ENCODE measurements around the gene COLEC11. TPM values are rescaled to one million over a fixed set of nuclear protein-coding genes. Genes with fewer than 3 reads are reported as not detected.

The COLEC11 gene
- total RNA-seq, 5 donors from 2014 or later (not counting 1 experiment from before 2014, with no cell fraction given) = 0.35 to 1.8 TPM; not detected in 3

DNA sequence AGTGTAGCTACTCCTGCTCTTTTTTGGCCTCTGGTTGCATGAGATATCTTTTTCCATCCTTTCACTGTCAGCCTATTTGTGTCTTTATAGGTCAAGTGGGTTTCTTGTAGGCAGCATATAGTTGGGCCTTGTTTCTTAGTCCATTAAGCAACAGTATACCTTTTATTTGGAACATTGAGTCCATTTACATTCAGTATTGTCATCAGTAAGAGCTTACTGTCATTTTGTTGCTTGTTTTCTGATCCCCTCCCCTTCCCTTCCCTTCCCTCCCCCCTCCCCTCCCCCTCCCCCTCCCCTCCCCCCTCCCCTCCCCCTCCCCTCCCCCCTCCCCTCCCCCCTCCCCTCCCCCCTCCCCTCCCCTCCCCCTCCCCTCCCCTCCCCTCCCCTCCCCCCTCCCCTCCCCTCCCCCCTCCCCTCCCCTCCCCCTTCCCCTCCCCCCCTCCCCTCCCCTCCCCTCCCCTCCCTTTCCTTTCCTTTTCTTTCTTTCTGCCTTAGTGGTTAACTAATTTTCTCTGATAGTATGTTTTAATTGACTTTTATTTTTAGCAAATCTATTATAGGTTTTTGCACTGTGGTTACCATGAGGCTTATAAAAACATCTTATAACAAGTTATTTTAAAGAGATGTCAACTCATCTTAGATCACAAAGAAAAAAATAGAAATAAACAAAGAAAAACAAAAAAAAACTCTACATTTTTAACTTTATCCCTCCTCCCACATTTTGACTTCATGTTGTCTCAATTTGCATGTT, 95.3 kb downstream of the COLEC11 start:
- POLR2A ChIA-PET = no interaction called here
- CTCF ChIA-PET = interaction anchor here in 1 of 2 donors (0.7 kb wide), 1 partner anchor 12 kb away, joined by 3 read pairs; no protein-coding TSS in a partner anchor
- H3K9me3 Mint-ChIP-seq = peaks cover 3 to 17% (median 17%) of the 10 kb centered on the region in 3 donors

DNA sequence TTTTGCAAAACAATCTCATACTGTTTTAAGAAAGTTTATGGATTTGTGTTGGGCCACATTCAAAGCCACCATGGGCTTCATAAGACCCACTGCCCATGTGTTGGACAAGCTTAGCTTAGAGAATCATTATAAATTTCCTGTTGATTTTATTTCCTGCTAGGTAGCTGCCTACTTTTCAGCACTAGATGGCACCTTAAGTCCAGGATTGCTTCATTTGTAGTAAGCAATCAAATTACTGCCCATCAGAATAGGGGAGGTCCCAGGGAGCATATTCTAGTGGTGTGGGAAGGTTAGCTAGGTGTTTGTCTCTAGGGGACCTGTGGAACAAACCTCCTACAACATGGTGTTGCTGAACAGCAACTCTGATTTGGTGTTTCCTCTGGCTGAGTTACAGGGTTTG, 97.5 kb downstream of the COLEC11 start:
- Mint-ChIP-seq H3K4me1 (no peaks in the 10 kb centered on the region), H3K4me3 (no peak overlapping the region), H3K27ac (no peak overlapping the region), H3K27me3 (peaks cover 19 to 20% of the 10 kb centered on the region in 2 donors), H3K36me3 (no peaks in the 10 kb centered on the region), H3K9me3 (peaks cover 3 to 17% (median 17%) of the 10 kb centered on the region in 3 donors)
- no peaks in the 10 kb centered on the region for H3K4me1 ChIP-seq (ENCODE audit: control insufficient read depth in 1 of 2, extremely low read depth in 1 of 2, insufficient read depth in 2 of 2, low read length in 2 of 2)
- no peak for ATAC-seq (replicated peaks in 1 of 4)
- peaks cover 0 to 7% of the 10 kb centered on the region in 2 experiments for H3K27me3 ChIP-seq (replicated peaks in 1 of 2; ENCODE audit: control insufficient read depth in 2 of 2, extremely low read depth in 1 of 2, insufficient read depth in 2 of 2, low read length in 1 of 2)
- no peak overlapping the region for H3K4me3 ChIP-seq (ENCODE audit: control insufficient read depth in 1 of 2, extremely low read depth in 1 of 2, low read length in 1 of 2)
- H3K36me3 ChIP-seq (ENCODE audit: control insufficient read depth in 2 of 2, extremely low read depth in 1 of 2, insufficient read depth in 1 of 2, low read length in 1 of 2) = no peaks in the 10 kb centered on the region
- H3K27ac ChIP-seq (ENCODE audit: low read length) = no peak overlapping the region
- no peak for DNase-seq
- CTCF ChIA-PET = no interaction called here
- POLR2A ChIA-PET = no interaction called here
- H3K9me3 ChIP-seq = no peaks in the 10 kb centered on the region

More for the DNA sequence above, 95.3 kb downstream of the COLEC11 start:
- H3K27ac Mint-ChIP-seq = no peak overlapping the region
- H3K27me3 Mint-ChIP-seq = peaks cover 18 to 20% of the 10 kb centered on the region in 2 donors
- ATAC-seq (replicated peaks in 1 of 4) (no peak), DNase-seq (no peak)
- H3K36me3 Mint-ChIP-seq = no peaks in the 10 kb centered on the region
- no peak overlapping the region for H3K27ac ChIP-seq (ENCODE audit: low read length)
- H3K9me3 ChIP-seq = no peaks in the 10 kb centered on the region
- no peaks in the 10 kb centered on the region for H3K4me1 ChIP-seq (ENCODE audit: control insufficient read depth in 1 of 2, extremely low read depth in 1 of 2, insufficient read depth in 2 of 2, low read length in 2 of 2)
- peaks cover 0 to 7% of the 10 kb centered on the region in 2 experiments for H3K27me3 ChIP-seq (replicated peaks in 1 of 2; ENCODE audit: control insufficient read depth in 2 of 2, extremely low read depth in 1 of 2, insufficient read depth in 2 of 2, low read length in 1 of 2)
- no peaks in the 10 kb centered on the region for H3K36me3 ChIP-seq (ENCODE audit: control insufficient read depth in 2 of 2, extremely low read depth in 1 of 2, insufficient read depth in 1 of 2, low read length in 1 of 2)
- H3K4me1 Mint-ChIP-seq = no peaks in the 10 kb centered on the region
- no peak overlapping the region for H3K4me3 Mint-ChIP-seq
- H3K4me3 ChIP-seq (ENCODE audit: control insufficient read depth in 1 of 2, extremely low read depth in 1 of 2, low read length in 1 of 2) = no peak overlapping the region

Other genes with a start within 250 kb of the COLEC11 start
- 10 to 100 TPM; 26.0 to 36.4 (median 27.8) TPM for gene EIPR1, start 217.3 kb upstream of the COLEC11 start, total RNA-seq
- 100 to 1,000 TPM; 103 to 158 (median 152) TPM for gene TRAPPC12, start 215.4 kb upstream of the COLEC11 start, total RNA-seq
- 10 to 100 TPM; 20.9 to 29.0 (median 28.3) TPM for gene ADI1, start 75.6 kb upstream of the COLEC11 start, total RNA-seq
- 10 to 100 TPM; 24.1 to 28.4 (median 25.2) TPM for gene RNASEH1, start 36.8 kb upstream of the COLEC11 start, total RNA-seq
- 1,000 to 10,000 TPM; 1,490 to 1,765 (median 1,631) TPM for gene RPS7, start 19.9 kb upstream of the COLEC11 start, total RNA-seq
- not detected for gene ALLC, start 63.1 kb downstream of the COLEC11 start, total RNA-seq
- gene DCDC2C, start 108.5 kb downstream of the COLEC11 start, total RNA-seq = not detected

All from T-cell (primary cell).